GM23338 (cell line): Measurements from ENCODE around the gene ARHGEF25. TPM values are rescaled to one million over a fixed set of nuclear protein-coding genes. Genes with fewer than 3 reads are reported as not detected.
"Not testable (repeated sequence)": the region's sequence is repeated elsewhere in the genome, so short reads cannot be mapped to it uniquely, and the experiment has no call there.

Source experiments
- ATAC-seq: fragments of 200-7000 bp; cut with Tn5 transposase; 3 replicates; pipeline ENCODE4 v1.9.1; 2020
- DNase-seq: peaks from one replicate; pipeline ENCODE4 v3.0.0-alpha.2; 2015; ENCODE audit warnings: low spot score
- H2AFZ ChIP-seq: fragments of 200-600 bp; sonication (generic); 2 replicates; pipeline ENCODE4 v1.8.0; 2016; ENCODE audit warnings: antibody characterized with exemption, mild to moderate bottlenecking, moderate library complexity
- H3F3A ChIP-seq: fragments of 200-600 bp; sonication (generic); replicated peaks from 2 replicates; pipeline ENCODE4 v1.8.0; 2017; ENCODE audit warnings: antibody characterized with exemption, mixed run types, low read depth
- H3K27ac ChIP-seq: fragments of 200-600 bp; sonication (generic); 2 replicates; pipeline ENCODE4 v1.6.1; 2016; ENCODE audit warnings: low read depth
- H3K27me3 ChIP-seq: fragments of 200-600 bp; sonication (generic); 2 replicates; pipeline ENCODE4 v1.8.0; 2016; ENCODE audit warnings: mild to moderate bottlenecking, mixed run types, moderate library complexity; ENCODE audit not compliant: insufficient read depth
- H3K36me3 ChIP-seq: fragments of 200-600 bp; sonication (generic); 2 replicates; pipeline ENCODE4 v1.8.0; 2016; ENCODE audit warnings: mild to moderate bottlenecking; ENCODE audit not compliant: insufficient read depth
- H3K4me1 ChIP-seq: fragments of 200-600 bp; sonication (generic); 2 replicates; pipeline ENCODE4 v1.8.0; 2016; ENCODE audit warnings: mild to moderate bottlenecking, moderate library complexity; ENCODE audit not compliant: insufficient read depth
- H3K4me2 ChIP-seq: fragments of 200-600 bp; sonication (generic); 2 replicates; pipeline ENCODE4 v1.7.1; 2017; ENCODE audit warnings: mixed run types
- H3K4me3 ChIP-seq: fragments of 200-600 bp; sonication (generic); 2 replicates; pipeline ENCODE4 v1.6.1; 2016; ENCODE audit warnings: mixed run types
- H3K79me2 ChIP-seq: fragments of 200-600 bp; sonication (generic); replicated peaks from 2 replicates; pipeline ENCODE4 v1.8.0; 2017; ENCODE audit warnings: mild to moderate bottlenecking; ENCODE audit not compliant: insufficient read depth
- H3K9me2 ChIP-seq: fragments of 200-600 bp; sonication (generic); 2 replicates; pipeline ENCODE4 v1.8.0; 2017; ENCODE audit not compliant: insufficient read depth
- H4K20me1 ChIP-seq: fragments of 200-600 bp; sonication (generic); replicated peaks from 2 replicates; pipeline ENCODE4 v1.8.0; 2017; ENCODE audit warnings: mild to moderate bottlenecking; ENCODE audit not compliant: insufficient read depth
- H3K27ac Mint-ChIP-seq: 2 replicates; pipeline ENCODE4 v1.8.0; 2020; ENCODE audit warnings: inconsistent platforms, mild to moderate bottlenecking, moderate library complexity, mixed read lengths
- H3K27me3 Mint-ChIP-seq: 3 replicates; pipeline ENCODE4 v1.8.0; 2022; ENCODE audit warnings: low read depth, mild to moderate bottlenecking, moderate library complexity, mixed read lengths, inconsistent platforms; ENCODE audit not compliant: insufficient read depth, poor library complexity
- H3K36me3 Mint-ChIP-seq: 3 replicates; pipeline ENCODE4 v1.8.0; 2021; ENCODE audit warnings: low read depth, mild to moderate bottlenecking, inconsistent platforms, moderate library complexity, mixed read lengths
- H3K4me1 Mint-ChIP-seq: 3 replicates; pipeline ENCODE4 v1.8.0; 2020; ENCODE audit warnings: mild to moderate bottlenecking, inconsistent platforms, mixed read lengths
- H3K4me3 Mint-ChIP-seq: 3 replicates; pipeline ENCODE4 v1.8.0; 2021; ENCODE audit warnings: moderate library complexity, mild to moderate bottlenecking, inconsistent platforms, mixed read lengths
- H3K9me3 Mint-ChIP-seq: 3 replicates; pipeline ENCODE4 v1.8.0; 2020; ENCODE audit warnings: moderate library complexity, mild to moderate bottlenecking, inconsistent platforms, mixed read lengths
- EZH2 ChIP-seq: fragments of 200-600 bp; sonication (generic); IDR thresholded peaks from one replicate; pipeline ENCODE4 v1.8.0; 2017; ENCODE audit warnings: antibody characterized with exemption, mild to moderate bottlenecking, low read depth; ENCODE audit not compliant: unreplicated experiment
- EZH2phosphoT487 ChIP-seq: fragments of 200-600 bp; sonication (generic); IDR thresholded peaks from one replicate; pipeline ENCODE4 v1.8.1; 2018; ENCODE audit warnings: antibody characterized with exemption; ENCODE audit not compliant: unreplicated experiment
- ZNF114 ChIP-seq: fragments of 250-450 bp; sonication (Bioruptor Pico); IDR thresholded peaks from 2 replicates; pipeline ENCODE4 v1.5.0; 2020; ENCODE audit warnings: mild to moderate bottlenecking, moderate library complexity
- ZNF331 ChIP-seq: fragments of 250-450 bp; sonication (Bioruptor Pico); IDR thresholded peaks from 2 replicates; pipeline ENCODE4 v1.5.0; 2020; ENCODE audit warnings: low read depth, mild to moderate bottlenecking, moderate library complexity
- polyA plus RNA-seq: library from polyadenylated mRNA; unstranded; fragments of >200 nt; fragmentation: Nextera tagmentation; extraction: Ambion mirVana; gene quantifications from 2 replicates; pipeline ENCODE4 v1.2.1, GENCODE V29; 2016
- total RNA-seq: library from RNA; depleted of rRNA; stranded (reverse); fragments of >200 nt; shearing (Covaris generic); gene quantifications from 2 replicates; pipeline ENCODE4 v1.2.3, GENCODE V29; 2014
- TF ChIP-seq, protein P1 (sequence below): IDR thresholded peaks from one replicate; pipeline ENCODE4 v1.6.1; 2018; ENCODE audit warnings: antibody characterized with exemption; ENCODE audit not compliant: unreplicated experiment

ARHGEF25 gene
- total and polyA plus RNA-seq, 2 experiments from 2014 or later = 0.53 to 10.2 TPM

DNA sequence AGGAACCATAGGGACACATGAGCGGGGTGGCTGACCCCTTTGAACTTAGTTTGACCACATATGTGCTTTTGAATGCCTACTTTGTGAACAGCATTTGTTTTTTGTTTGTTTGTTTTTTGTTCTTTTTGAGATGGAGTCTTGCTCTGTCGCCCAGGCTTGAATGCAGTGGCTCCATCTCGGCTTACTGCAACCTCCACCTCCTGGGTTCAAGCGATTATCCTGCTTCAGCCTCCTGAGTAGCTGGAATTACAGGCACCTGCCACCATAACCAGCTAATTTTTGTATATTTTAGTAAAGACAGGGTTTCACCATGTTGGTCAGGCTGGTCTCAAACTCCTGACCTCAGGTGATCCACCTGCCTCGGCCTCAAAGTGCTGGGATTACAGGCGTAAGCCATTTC is 7.2 kb downstream of the ARHGEF25 start:
- Mint-ChIP-seq H3K27me3 (peaks cover 96% of the 10 kb centered on the region), H3K4me1 (peaks cover 31% of the 10 kb centered on the region), H3K36me3 (peaks cover 20% of the 10 kb centered on the region; the same call in 2 of the 3 replicates)
- H2AFZ ChIP-seq, H3K4me2 ChIP-seq, H3K4me3 Mint-ChIP-seq, H3K36me3 ChIP-seq, ATAC-seq, H3K27ac Mint-ChIP-seq, H3K27ac ChIP-seq, H3K4me3 ChIP-seq, H3K79me2 ChIP-seq, H3K9me3 Mint-ChIP-seq, H4K20me1 ChIP-seq, DNase-seq, H3K9me2 ChIP-seq: not testable (repeated sequence)
- TF ChIP-seq EZH2 = peak; percentile 12
- H3K4me1 ChIP-seq = peaks cover 28% of the 10 kb centered on the region
- peaks cover 100% of the 10 kb centered on the region for H3K27me3 ChIP-seq
- H3F3A ChIP-seq = 0 out of 2 replicates have a peak, but pooled peaks cover 13% of the 10 kb centered on the region

DNA sequence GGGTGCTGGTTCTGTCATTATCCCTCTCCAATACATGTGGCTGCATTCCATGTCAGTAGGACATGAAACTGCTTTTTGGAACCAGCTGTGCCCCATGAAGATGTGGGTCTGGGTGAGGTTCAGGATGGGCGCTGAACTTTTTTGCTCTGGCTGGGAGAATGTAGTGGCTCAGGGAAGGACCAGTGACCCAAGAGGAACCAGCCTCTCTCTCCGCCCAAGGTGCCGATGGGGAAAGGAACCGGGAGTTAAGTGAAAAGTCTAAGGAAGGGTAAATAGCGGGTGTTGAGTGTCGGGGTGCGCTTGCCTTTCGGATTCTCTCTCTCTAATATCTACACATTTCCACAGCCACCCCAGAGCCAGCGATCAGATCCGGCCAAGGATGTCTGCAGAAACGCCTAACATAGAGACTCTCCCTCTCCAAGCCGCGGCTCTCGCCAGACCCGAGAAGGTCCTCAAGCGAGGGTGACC is 7.8 kb downstream of the ARHGEF25 start:
- H3K27me3 ChIP-seq = peaks cover 100% of the 10 kb centered on the region

DNA sequence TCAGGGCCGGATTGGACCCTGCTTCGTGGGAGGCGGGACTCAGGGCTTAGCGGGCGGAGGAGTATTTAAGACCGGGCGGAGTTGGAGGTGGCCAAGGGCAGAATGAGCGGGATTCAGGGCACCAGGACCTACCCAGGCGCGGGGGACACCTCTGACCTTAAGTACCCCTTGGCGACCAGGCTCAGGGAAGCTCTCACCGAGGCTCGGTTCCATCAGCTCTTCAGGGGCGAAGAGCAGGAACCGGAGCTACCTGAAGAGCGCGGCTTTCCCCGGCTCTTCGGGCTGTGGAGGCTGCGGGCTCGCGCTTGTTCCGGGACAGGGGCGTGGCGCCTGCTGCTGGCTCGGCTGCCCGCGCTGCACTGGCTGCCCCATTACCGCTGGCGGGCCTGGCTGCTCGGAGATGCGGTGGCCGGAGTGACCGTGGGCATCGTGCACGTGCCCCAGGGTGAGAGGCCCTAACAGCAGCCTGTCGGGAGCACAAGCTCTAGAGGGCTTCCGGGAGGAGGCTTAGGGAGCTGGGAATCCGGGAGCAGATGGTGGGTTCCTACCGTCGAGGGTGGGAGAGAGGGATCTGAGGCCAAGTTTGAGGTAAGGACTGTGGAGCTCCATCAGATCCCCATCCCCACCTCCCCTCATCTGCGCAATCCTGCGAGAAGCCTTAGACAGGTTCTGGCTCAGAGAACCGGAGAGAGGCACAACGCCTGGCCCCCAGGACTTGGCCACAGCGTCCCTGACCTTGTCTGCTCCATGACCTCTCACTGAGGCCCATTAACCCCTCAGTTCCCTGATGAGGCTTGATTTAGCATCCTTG is 8.4 kb downstream of the ARHGEF25 start:
- Histone ChIP-seq H3K9me2 (no peaks in the 10 kb centered on the region), H3K4me3 (peak overlapping the region; percentile 59), H2AFZ (peak overlapping the region; percentile 56), H3K36me3 (peaks cover 4% of the 10 kb centered on the region; the same call in 1 of the 2 replicates), H3K4me1 (peaks cover 24% of the 10 kb centered on the region), H3F3A (0 out of 2 replicates have a peak, but pooled peaks cover 13% of the 10 kb centered on the region), H3K27ac (no peak overlapping the region), H3K79me2 (no peaks in the 10 kb centered on the region), H4K20me1 (peaks cover 8% of the 10 kb centered on the region), H3K27me3 (peaks cover 100% of the 10 kb centered on the region), H3K4me2 (peak overlapping the region; percentile 87)
- ATAC-seq (peak; percentile 52), DNase-seq (peak; percentile 66)
- peaks cover 17% of the 10 kb centered on the region; the same call in 2 of the 3 replicates for H3K36me3 Mint-ChIP-seq
- no peaks in the 10 kb centered on the region for H3K9me3 Mint-ChIP-seq
- peaks cover 97% of the 10 kb centered on the region for H3K27me3 Mint-ChIP-seq
- peak overlapping the region; percentile 67 for H3K4me3 Mint-ChIP-seq
- peaks cover 22% of the 10 kb centered on the region for H3K4me1 Mint-ChIP-seq
- TF ChIP-seq, protein P1, sequence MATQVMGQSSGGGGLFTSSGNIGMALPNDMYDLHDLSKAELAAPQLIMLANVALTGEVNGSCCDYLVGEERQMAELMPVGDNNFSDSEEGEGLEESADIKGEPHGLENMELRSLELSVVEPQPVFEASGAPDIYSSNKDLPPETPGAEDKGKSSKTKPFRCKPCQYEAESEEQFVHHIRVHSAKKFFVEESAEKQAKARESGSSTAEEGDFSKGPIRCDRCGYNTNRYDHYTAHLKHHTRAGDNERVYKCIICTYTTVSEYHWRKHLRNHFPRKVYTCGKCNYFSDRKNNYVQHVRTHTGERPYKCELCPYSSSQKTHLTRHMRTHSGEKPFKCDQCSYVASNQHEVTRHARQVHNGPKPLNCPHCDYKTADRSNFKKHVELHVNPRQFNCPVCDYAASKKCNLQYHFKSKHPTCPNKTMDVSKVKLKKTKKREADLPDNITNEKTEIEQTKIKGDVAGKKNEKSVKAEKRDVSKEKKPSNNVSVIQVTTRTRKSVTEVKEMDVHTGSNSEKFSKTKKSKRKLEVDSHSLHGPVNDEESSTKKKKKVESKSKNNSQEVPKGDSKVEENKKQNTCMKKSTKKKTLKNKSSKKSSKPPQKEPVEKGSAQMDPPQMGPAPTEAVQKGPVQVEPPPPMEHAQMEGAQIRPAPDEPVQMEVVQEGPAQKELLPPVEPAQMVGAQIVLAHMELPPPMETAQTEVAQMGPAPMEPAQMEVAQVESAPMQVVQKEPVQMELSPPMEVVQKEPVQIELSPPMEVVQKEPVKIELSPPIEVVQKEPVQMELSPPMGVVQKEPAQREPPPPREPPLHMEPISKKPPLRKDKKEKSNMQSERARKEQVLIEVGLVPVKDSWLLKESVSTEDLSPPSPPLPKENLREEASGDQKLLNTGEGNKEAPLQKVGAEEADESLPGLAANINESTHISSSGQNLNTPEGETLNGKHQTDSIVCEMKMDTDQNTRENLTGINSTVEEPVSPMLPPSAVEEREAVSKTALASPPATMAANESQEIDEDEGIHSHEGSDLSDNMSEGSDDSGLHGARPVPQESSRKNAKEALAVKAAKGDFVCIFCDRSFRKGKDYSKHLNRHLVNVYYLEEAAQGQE = no peak
- peak; percentile 74 for TF ChIP-seq EZH2
- no peak for TF ChIP-seq ZNF114 (CRISPR knock-in tag)
- no peak overlapping the region for H3K27ac Mint-ChIP-seq

More for the DNA sequence above, 7.8 kb downstream of the ARHGEF25 start:
- Histone ChIP-seq H3F3A (0 out of 2 replicates have a peak, but pooled peaks cover 13% of the 10 kb centered on the region), H3K36me3 (peaks cover 4% of the 10 kb centered on the region; the same call in 1 of the 2 replicates), H4K20me1 (peaks cover 8% of the 10 kb centered on the region), H3K4me1 (peaks cover 26% of the 10 kb centered on the region), H2AFZ (peak overlapping the region; percentile 56; the same call in 1 of the 2 replicates), H3K79me2 (no peaks in the 10 kb centered on the region), H3K27ac (no peak overlapping the region), H3K4me2 (peak overlapping the region; percentile 87), H3K9me2 (no peaks in the 10 kb centered on the region), H3K4me3 (peak overlapping the region; percentile 59)
- Mint-ChIP-seq H3K36me3 (peaks cover 20% of the 10 kb centered on the region; the same call in 2 of the 3 replicates), H3K4me3 (peak overlapping the region; percentile 67), H3K9me3 (no peaks in the 10 kb centered on the region), H3K27ac (no peak overlapping the region), H3K27me3 (peaks cover 97% of the 10 kb centered on the region), H3K4me1 (peaks cover 27% of the 10 kb centered on the region)
- ATAC-seq = no peak
- DNase-seq = no peak
- TF ChIP-seq EZH2phosphoT487 (peak; percentile 75), ZNF331 (no peak), EZH2 (peak; percentile 94)
